Measurements from ENCODE around the gene MAGEH1.
"Not testable (repeated sequence)": the region's sequence is repeated elsewhere in the genome, so short reads cannot be mapped to it uniquely, and the experiment has no call there.

MAGEH1 gene

GRCh38 chrX:55451990-55452832 is at the start of gene MAGEH1:
MAGEH1 (plus strand) TSS chrX:55452127; CDS start chrX:55452375, 248 bp downstream.
- DNase-seq (ENCODE audit: low spot score) = peak; percentile 32

- not testable (repeated sequence) for DNase-seq (ENCODE audit: low spot score)
Measured at GRCh38 chrX:55427079-55427478, 24.8 kb upstream of the MAGEH1 start.

- DNase-seq (ENCODE audit: low spot score) = not testable (repeated sequence)
Measured at GRCh38 chrX:55443468-55443867, 8.5 kb upstream of the MAGEH1 start.

- no peak for DNase-seq (ENCODE audit: low spot score)
Measured at GRCh38 chrX:55450259-55450658, 1.7 kb upstream of the MAGEH1 start.

- no peak for DNase-seq (ENCODE audit: low spot score)
Measured at GRCh38 chrX:55451141-55451540, 786 bp upstream of the MAGEH1 start.

- peak; percentile 1 for DNase-seq (ENCODE audit: low spot score)
Measured at GRCh38 chrX:55451626-55451989, 319 bp upstream of the MAGEH1 start.

- no peak for DNase-seq (ENCODE audit: low spot score)
Measured at GRCh38 chrX:55452833-55453124, 852 bp downstream of the MAGEH1 start.

- DNase-seq (ENCODE audit: low spot score) = not testable (repeated sequence)
Measured at GRCh38 chrX:55455708-55456107, 3.8 kb downstream of the MAGEH1 start.

GRCh38 chrX:55459426-55459825 is 7.5 kb downstream of the MAGEH1 start:
- not testable (repeated sequence) for DNase-seq (ENCODE audit: low spot score)

GRCh38 chrX:55459926-55460325 is 8.0 kb downstream of the MAGEH1 start:
- not testable (repeated sequence) for DNase-seq (ENCODE audit: low spot score)

GRCh38 chrX:55464050-55464449 is 12.1 kb downstream of the MAGEH1 start:
- not testable (repeated sequence) for DNase-seq (ENCODE audit: low spot score)

- DNase-seq (ENCODE audit: low spot score) = not testable (repeated sequence)
Measured at GRCh38 chrX:55465108-55465507, 13.2 kb downstream of the MAGEH1 start.

- DNase-seq (ENCODE audit: low spot score) = not testable (repeated sequence)
Measured at GRCh38 chrX:55465791-55466190, 13.9 kb downstream of the MAGEH1 start.

GRCh38 chrX:55479956-55480355 is 28.0 kb downstream of the MAGEH1 start:
- not testable (repeated sequence) for DNase-seq (ENCODE audit: low spot score)

GRCh38 chrX:55480390-55481062 is 28.6 kb downstream of the MAGEH1 start:
- no peak for DNase-seq (ENCODE audit: low spot score)

GRCh38 chrX:55484948-55485347 is 33.0 kb downstream of the MAGEH1 start:
- no peak for DNase-seq (ENCODE audit: low spot score)

GRCh38 chrX:55486736-55487135 is 34.8 kb downstream of the MAGEH1 start:
- DNase-seq (ENCODE audit: low spot score) = no peak

- no peak for DNase-seq (ENCODE audit: low spot score)
Measured at GRCh38 chrX:55487143-55487542, 35.2 kb downstream of the MAGEH1 start.

- no peak for DNase-seq (ENCODE audit: low spot score)
Measured at GRCh38 chrX:55488006-55488592, 36.2 kb downstream of the MAGEH1 start.

GRCh38 chrX:55488593-55489313 is 36.8 kb downstream of the MAGEH1 start:
- peak; percentile 61 for DNase-seq (ENCODE audit: low spot score)

GRCh38 chrX:55489314-55490009 is 37.5 kb downstream of the MAGEH1 start, which contains the start of gene USP51:
USP51 (minus strand) TSS chrX:55489848; CDS start chrX:55488939, 909 bp downstream.
- DNase-seq (ENCODE audit: low spot score) = peak; percentile 40

- DNase-seq (ENCODE audit: low spot score) = peak; percentile 1
Measured at GRCh38 chrX:55490121-55490520, 38.2 kb downstream of the MAGEH1 start.
